SK-N-SH (cell line): ENCODE measurements around the gene CR1L. TPM values are rescaled to one million over a fixed set of nuclear protein-coding genes. Genes with fewer than 3 reads are reported as not detected.

Experiments used
- CTCF ChIA-PET: fragments of 300-600, 350-600 bp; formaldehyde crosslinking; extraction: SDS; loops from one replicate; lab custom pipeline; 2021; lab: Yijun Ruan, JAX
- POLR2A ChIA-PET: fragments of 350-600 bp; sonication (Branson Sonifier 250); formaldehyde crosslinking; extraction: SDS; loops from one replicate; lab custom pipeline; 2020; ENCODE audit warnings: antibody characterized with exemption, inconsistent platforms; lab: Yijun Ruan, JAX
- DNase-seq: peaks from one replicate; pipeline ENCODE4 v3.0.0; 2012
- H2AFZ ChIP-seq: fragments of 200-600 bp; sonication (generic); 2 replicates; pipeline ENCODE4 v1.8.1; 2016; ENCODE audit warnings: antibody characterized with exemption, mild to moderate bottlenecking, low read depth
- H3F3A ChIP-seq: fragments of 200-600 bp; sonication (generic); replicated peaks from 2 replicates; pipeline ENCODE3; 2016; ENCODE audit warnings: antibody characterized with exemption, mild to moderate bottlenecking; ENCODE audit not compliant: insufficient read depth
- H3K27ac ChIP-seq, 2 experiments: fragments of 200-500 bp in 1 of 2; fragments of 200-600 bp in 1 of 2; sonication (Bioruptor generic) in 1 of 2; sonication (generic), shearing (Covaris generic) in 1 of 2; 2 replicates each; pipeline versions ENCODE4 v1.5.1 to v1.6.1; 2014 to 2016; ENCODE audit warnings: low read depth in 2 of 2, inconsistent platforms in 1 of 2, low read length in 1 of 2, mild to moderate bottlenecking in 1 of 2, mixed read lengths in 1 of 2
- H3K27me3 ChIP-seq: fragments of 200-600 bp; sonication (generic), shearing (Covaris generic); 2 replicates; pipeline ENCODE4 v1.6.1; 2016; ENCODE audit warnings: mixed run types; ENCODE audit not compliant: insufficient read depth
- H3K36me3 ChIP-seq, 2 experiments: fragments of 200-500 bp in 1 of 2; fragments of 200-600 bp in 1 of 2; sonication (Bioruptor generic) in 1 of 2; sonication (generic) in 1 of 2; replicated peaks in 1 of 2; 2 replicates each; pipeline versions ENCODE3 to v1.5.1; 2014 to 2016; ENCODE audit warnings: low read length in 1 of 2, mild to moderate bottlenecking in 1 of 2; ENCODE audit not compliant: insufficient read depth in 2 of 2, control insufficient read depth in 1 of 2
- H3K4me1 ChIP-seq, 2 experiments: fragments of 200-500 bp in 1 of 2; fragments of 200-600 bp in 1 of 2; sonication (Bioruptor generic) in 1 of 2; sonication (generic), shearing (Covaris generic) in 1 of 2; 2 replicates each; pipeline versions ENCODE4 v1.5.1 to v1.6.1; 2014 to 2016; ENCODE audit warnings: low read depth in 1 of 2, low read length in 1 of 2, mixed run types in 1 of 2; ENCODE audit not compliant: insufficient read depth in 2 of 2, control insufficient read depth in 1 of 2
- H3K4me2 ChIP-seq: fragments of 200-600 bp; sonication (generic), shearing (Covaris generic); 2 replicates; pipeline ENCODE4 v1.6.1; 2017; ENCODE audit warnings: mixed run types
- H3K4me3 ChIP-seq, 2 experiments: fragments of 200-500 bp in 1 of 2; fragments of 200-600 bp in 1 of 2; sonication (Bioruptor generic) in 1 of 2; sonication (generic), shearing (Covaris generic) in 1 of 2; 2 replicates each; pipeline versions ENCODE4 v1.5.1 to v1.8.1; 2014 to 2016; ENCODE audit warnings: low read depth in 2 of 2, inconsistent platforms in 1 of 2, low read length in 1 of 2, mild to moderate bottlenecking in 1 of 2, mixed read lengths in 1 of 2, moderate library complexity in 1 of 2
- H3K79me2 ChIP-seq: fragments of 200-600 bp; sonication (generic); 2 replicates; pipeline ENCODE4 v1.8.1; 2017; ENCODE audit warnings: mild to moderate bottlenecking; ENCODE audit not compliant: insufficient read depth
- H3K9ac ChIP-seq: fragments of 200-600 bp; sonication (generic); 2 replicates; pipeline ENCODE4 v1.6.1; 2017; ENCODE audit warnings: mixed run types
- H3K9me2 ChIP-seq: fragments of 200-600 bp; sonication (generic); 2 replicates; pipeline ENCODE4 v1.6.1; 2017; ENCODE audit warnings: mixed run types
- H3K9me3 ChIP-seq: fragments of 200-600 bp; sonication (generic); 2 replicates; pipeline ENCODE4 v1.6.1; 2017; ENCODE audit warnings: mixed run types, mild to moderate bottlenecking, moderate library complexity
- H4K20me1 ChIP-seq: fragments of 200-600 bp; sonication (generic); 2 replicates; pipeline ENCODE4 v1.6.1; 2017; ENCODE audit warnings: mild to moderate bottlenecking, mixed run types; ENCODE audit not compliant: insufficient read depth
- CHD2 ChIP-seq: fragments of 150-350 bp; IDR thresholded peaks from 2 replicates; pipeline ENCODE4 v1.6.1; 2018; ENCODE audit warnings: low read length; ENCODE audit not compliant: partially characterized antibody
- CTCF ChIP-seq: fragments of 200-600 bp; sonication (generic); IDR thresholded peaks from 2 replicates; pipeline ENCODE4 v1.6.1; 2017; ENCODE audit warnings: antibody characterized with exemption, mild to moderate bottlenecking, moderate library complexity
- EP300 ChIP-seq, 2 experiments: IDR thresholded peaks; 2 replicates each; pipeline versions ENCODE4 v1.4.0 to v1.6.1; 2012; ENCODE audit warnings: borderline replicate concordance in 1 of 2, low read depth in 1 of 2, low read length in 1 of 2
- FOSL2 ChIP-seq: IDR thresholded peaks from 2 replicates; pipeline ENCODE4 v1.4.0; 2012; ENCODE audit warnings: low read depth, mild to moderate bottlenecking, moderate library complexity, borderline replicate concordance
- FOXM1 ChIP-seq: IDR thresholded peaks from 2 replicates; pipeline ENCODE4 v1.4.0; 2012; ENCODE audit warnings: low read depth, mild to moderate bottlenecking
- GABPA ChIP-seq: IDR thresholded peaks from 2 replicates; pipeline ENCODE4 v1.4.0; 2012; ENCODE audit warnings: low read depth, mild to moderate bottlenecking
- GATA2 ChIP-seq: sonication (generic); formaldehyde crosslinking; IDR thresholded peaks from 2 replicates; pipeline ENCODE4 v1.5.0; 2020; ENCODE audit warnings: mild to moderate bottlenecking, missing genetic modification reagents
- JUND ChIP-seq: IDR thresholded peaks from 2 replicates; pipeline ENCODE4 v1.4.0; 2012
- MEF2A ChIP-seq: IDR thresholded peaks from 2 replicates; pipeline ENCODE4 v1.4.0; 2012; ENCODE audit warnings: low read depth, borderline replicate concordance
- NFIC ChIP-seq: IDR thresholded peaks from 2 replicates; pipeline ENCODE4 v1.4.0; 2012; ENCODE audit warnings: borderline replicate concordance
- NRF1 ChIP-seq: IDR thresholded peaks from 2 replicates; pipeline ENCODE4 v1.6.1; 2012; ENCODE audit warnings: low read depth, mild to moderate bottlenecking, low read length
- POLR2AphosphoS5 ChIP-seq: IDR thresholded peaks from 2 replicates; pipeline ENCODE4 v1.6.1; 2012; ENCODE audit warnings: low read depth, low read length
- RAD21 ChIP-seq: IDR thresholded peaks from 2 replicates; pipeline ENCODE4 v1.6.1; 2012; ENCODE audit warnings: mild to moderate bottlenecking, low read length
- RXRA ChIP-seq: IDR thresholded peaks from 2 replicates; pipeline ENCODE4 v1.4.0; 2012; ENCODE audit warnings: low read depth, mild to moderate bottlenecking, borderline replicate concordance
- SIN3A ChIP-seq: IDR thresholded peaks from 2 replicates; pipeline ENCODE4 v1.6.1; 2012; ENCODE audit warnings: low read depth, mild to moderate bottlenecking, low read length, moderate library complexity, borderline replicate concordance
- SMC3 ChIP-seq: IDR thresholded peaks from 2 replicates; pipeline ENCODE4 v1.6.1; 2012; ENCODE audit warnings: low read depth, low read length, improper control_type of control experiment
- TAF1 ChIP-seq: IDR thresholded peaks from 2 replicates; pipeline ENCODE4 v1.6.1; 2012; ENCODE audit warnings: low read depth, mild to moderate bottlenecking, low read length, moderate library complexity, borderline replicate concordance
- TCF12 ChIP-seq: IDR thresholded peaks from 2 replicates; pipeline ENCODE4 v1.4.0; 2012
- TEAD4 ChIP-seq: IDR thresholded peaks from 2 replicates; pipeline ENCODE4 v1.4.0; 2012; ENCODE audit warnings: mild to moderate bottlenecking, borderline replicate concordance; ENCODE audit not compliant: insufficient read depth
- USF2 ChIP-seq: fragments of 150-350 bp; IDR thresholded peaks from 2 replicates; pipeline ENCODE4 v1.6.1; 2017; ENCODE audit warnings: antibody characterized with exemption, low read length, low read depth, borderline replicate concordance
- YY1 ChIP-seq: IDR thresholded peaks from 2 replicates; pipeline ENCODE4 v1.4.0; 2012; ENCODE audit warnings: low read depth, mild to moderate bottlenecking
- ZBTB33 ChIP-seq: IDR thresholded peaks from 2 replicates; pipeline ENCODE4 v1.4.0; 2012; ENCODE audit warnings: low read depth, borderline replicate concordance
- WGBS: methylation state at CpG from one replicate; pipeline ENCODE4 v1.1.6; 2017; ENCODE audit warnings: low lambda C conversion rate; 5-methylcytosine and 5-hydroxymethylcytosine counted together
- polyA plus RNA-seq, 3 experiments: library from polyadenylated mRNA; depleted of rRNA; stranded (reverse); fragments of >200 nt; gene quantifications; 2 replicates each; pipeline ENCODE4 v1.2.3, GENCODE V29; 2012

The CR1L gene
- polyA plus RNA-seq, 1 of the 3 experiments (the other 2 are of a cell fraction): not detected

- 98% methylated on average over 6 of the region's 10 CpGs for WGBS
- CTCF ChIA-PET: interaction anchor here (0.6 to 1.5 kb wide), 4 partner anchors 10 to 87 kb away, joined by 3 to 4 read pairs (median 4); no protein-coding TSS in a partner anchor
- no peaks in the 10 kb centered on the region for H3K9me3 ChIP-seq
- TF ChIP-seq YY1: no peak
- TF ChIP-seq GATA2 (CRISPR knock-in tag): no peak
- no peak for TF ChIP-seq MEF2A
- TF ChIP-seq JUND: no peak
- no peak for TF ChIP-seq RXRA
- no peak for TF ChIP-seq SIN3A
- TF ChIP-seq EP300 (IDR thresholded peaks at IDR 0.05; ENCODE audit: borderline replicate concordance in 1 of 2, low read depth in 1 of 2, low read length in 1 of 2): no peak
- TF ChIP-seq TEAD4: no peak
- no peak for TF ChIP-seq POLR2AphosphoS5
- TF ChIP-seq FOSL2: no peak
- TF ChIP-seq ZBTB33: no peak
- no peak for TF ChIP-seq NRF1
- TF ChIP-seq CTCF: no peak
- TF ChIP-seq TCF12: no peak
- TF ChIP-seq, all 33 proteins: peak for 0
- no peak overlapping the region for H3K4me3 ChIP-seq
- POLR2A ChIA-PET: no interaction called here
- no peaks in the 10 kb centered on the region for H3F3A ChIP-seq
- no peaks in the 10 kb centered on the region for H3K27me3 ChIP-seq
- H2AFZ ChIP-seq: no peak overlapping the region
- H3K9ac ChIP-seq: no peak overlapping the region
- H3K79me2 ChIP-seq: no peaks in the 10 kb centered on the region
- no peaks in the 10 kb centered on the region for H3K4me1 ChIP-seq
- no peaks in the 10 kb centered on the region for H4K20me1 ChIP-seq
- H3K27ac ChIP-seq: no peak overlapping the region
- no peak overlapping the region for H3K4me2 ChIP-seq
- no peaks in the 10 kb centered on the region for H3K9me2 ChIP-seq
- H3K36me3 ChIP-seq: peaks cover 64 to 95% of the 10 kb centered on the region in 2 experiments
- DNase-seq: no peak
These were observed 118.2 kb downstream of the CR1L start for GRCh38 chr1:207763091-207763490.

GRCh38 chr1:207763972-207764371 lies 119.0 kb downstream of the CR1L start:
- no peak for DNase-seq
- H3K4me1 ChIP-seq: no peaks in the 10 kb centered on the region
- ChIA-PET POLR2A (no interaction called here), CTCF (interaction anchor here (1.0 to 1.5 kb wide), 3 partner anchors 11 to 66 kb away, joined by 3 to 4 read pairs (median 4); no protein-coding TSS in a partner anchor)
- H3F3A ChIP-seq: no peaks in the 10 kb centered on the region
- H3K27ac ChIP-seq: no peak overlapping the region
- H3K9me2 ChIP-seq: no peaks in the 10 kb centered on the region
- H2AFZ ChIP-seq: no peak overlapping the region
- H3K27me3 ChIP-seq: no peaks in the 10 kb centered on the region
- no peak overlapping the region for H3K4me3 ChIP-seq
- H3K79me2 ChIP-seq: no peaks in the 10 kb centered on the region
- no peaks in the 10 kb centered on the region for H3K9me3 ChIP-seq
- H4K20me1 ChIP-seq: no peaks in the 10 kb centered on the region
- H3K4me2 ChIP-seq: no peak overlapping the region
- no peak overlapping the region for H3K9ac ChIP-seq
- 93% methylated on average over 9 of the region's 9 CpGs for WGBS
- peaks cover 64 to 92% of the 10 kb centered on the region in 2 experiments for H3K36me3 ChIP-seq
- TF ChIP-seq FOSL2: no peak
- TF ChIP-seq POLR2AphosphoS5: no peak
- TF ChIP-seq USF2: no peak
- TF ChIP-seq FOXM1: no peak
- no peak for TF ChIP-seq CHD2
- no peak for TF ChIP-seq TCF12
- no peak for TF ChIP-seq YY1
- no peak for TF ChIP-seq SMC3
- TF ChIP-seq NFIC: no peak
- TF ChIP-seq GABPA: no peak
- no peak for TF ChIP-seq TAF1
- TF ChIP-seq RXRA: no peak
- no peak for TF ChIP-seq MEF2A
- no peak for TF ChIP-seq ZBTB33
- no peak for TF ChIP-seq RAD21
